Parathyroid adenoma (tissue), 2 donors: Measurements from ENCODE around the gene CADPS.

Experiments used
- H2AFZ ChIP-seq: fragments of 300-600 bp; sonication (generic); one replicate; pipeline ENCODE4 v1.7.0; 2017; ENCODE audit warnings: antibody characterized with exemption, mild to moderate bottlenecking
- H3K27ac ChIP-seq: fragments of 300-600 bp; sonication (generic); one replicate; pipeline ENCODE4 v1.7.0; 2017
- H3K27me3 ChIP-seq: fragments of 300-600 bp; sonication (generic); one replicate; pipeline ENCODE4 v1.7.0; 2017; ENCODE audit warnings: low read length; ENCODE audit not compliant: control insufficient read depth, insufficient read depth
- H3K36me3 ChIP-seq: fragments of 300-600 bp; sonication (generic); one replicate; pipeline ENCODE4 v1.7.0; 2017; ENCODE audit warnings: low read length; ENCODE audit not compliant: control insufficient read depth, insufficient read depth
- H3K4me1 ChIP-seq: fragments of 300-600 bp; sonication (generic); one replicate; pipeline ENCODE4 v1.7.0; 2017; ENCODE audit warnings: control low read depth
- H3K4me2 ChIP-seq: fragments of 300-600 bp; sonication (generic); one replicate; pipeline ENCODE4 v1.7.0; 2017; ENCODE audit warnings: low read length
- H3K4me3 ChIP-seq: fragments of 300-600 bp; sonication (generic); one replicate; pipeline ENCODE4 v1.7.0; 2017; ENCODE audit warnings: low read depth, low read length
- H3K79me2 ChIP-seq: fragments of 300-600 bp; sonication (generic); one replicate; pipeline ENCODE4 v1.7.0; 2017; ENCODE audit warnings: control low read depth
- H3K9ac ChIP-seq: fragments of 300-600 bp; sonication (generic); one replicate; pipeline ENCODE4 v1.7.0; 2017; ENCODE audit warnings: mild to moderate bottlenecking
- H3K9me3 ChIP-seq: fragments of 300-600 bp; sonication (generic); one replicate; pipeline ENCODE4 v1.7.0; 2017; ENCODE audit warnings: low read length; ENCODE audit not compliant: control insufficient read depth
- TF ChIP-seq, protein P1 (sequence below): fragments of 300-600 bp; sonication (generic); IDR thresholded peaks from one replicate; pipeline ENCODE4 v1.7.0; 2017; ENCODE audit warnings: antibody characterized with exemption, mild to moderate bottlenecking
- donor health status: primary hyperparathyroidism.

The CADPS gene

GRCh38 chr3:62605413-62606068 lies 269.7 kb downstream of the CADPS start:
- no peaks in the 10 kb centered on the region for H3K4me1 ChIP-seq
- H3K9me3 ChIP-seq, result no peaks in the 10 kb centered on the region
- H3K36me3 ChIP-seq, result no peaks in the 10 kb centered on the region
- H3K27ac ChIP-seq, result no peak overlapping the region
- no peaks in the 10 kb centered on the region for H3K27me3 ChIP-seq
- H3K4me3 ChIP-seq, result no peak overlapping the region
- no peak overlapping the region for H3K4me2 ChIP-seq
- H2AFZ ChIP-seq, result no peak overlapping the region
- no peak overlapping the region for H3K9ac ChIP-seq
- TF ChIP-seq, protein P1, sequence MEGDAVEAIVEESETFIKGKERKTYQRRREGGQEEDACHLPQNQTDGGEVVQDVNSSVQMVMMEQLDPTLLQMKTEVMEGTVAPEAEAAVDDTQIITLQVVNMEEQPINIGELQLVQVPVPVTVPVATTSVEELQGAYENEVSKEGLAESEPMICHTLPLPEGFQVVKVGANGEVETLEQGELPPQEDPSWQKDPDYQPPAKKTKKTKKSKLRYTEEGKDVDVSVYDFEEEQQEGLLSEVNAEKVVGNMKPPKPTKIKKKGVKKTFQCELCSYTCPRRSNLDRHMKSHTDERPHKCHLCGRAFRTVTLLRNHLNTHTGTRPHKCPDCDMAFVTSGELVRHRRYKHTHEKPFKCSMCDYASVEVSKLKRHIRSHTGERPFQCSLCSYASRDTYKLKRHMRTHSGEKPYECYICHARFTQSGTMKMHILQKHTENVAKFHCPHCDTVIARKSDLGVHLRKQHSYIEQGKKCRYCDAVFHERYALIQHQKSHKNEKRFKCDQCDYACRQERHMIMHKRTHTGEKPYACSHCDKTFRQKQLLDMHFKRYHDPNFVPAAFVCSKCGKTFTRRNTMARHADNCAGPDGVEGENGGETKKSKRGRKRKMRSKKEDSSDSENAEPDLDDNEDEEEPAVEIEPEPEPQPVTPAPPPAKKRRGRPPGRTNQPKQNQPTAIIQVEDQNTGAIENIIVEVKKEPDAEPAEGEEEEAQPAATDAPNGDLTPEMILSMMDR, result no peak
- H3K79me2 ChIP-seq, result no peaks in the 10 kb centered on the region

GRCh38 chr3:62604751-62605351 lies 270.4 kb downstream of the CADPS start:
- Histone ChIP-seq H2AFZ (no peak overlapping the region), H3K9me3 (no peaks in the 10 kb centered on the region), H3K4me1 (no peaks in the 10 kb centered on the region), H3K27me3 (no peaks in the 10 kb centered on the region), H3K27ac (no peak overlapping the region), H3K4me3 (no peak overlapping the region), H3K4me2 (no peak overlapping the region), H3K36me3 (no peaks in the 10 kb centered on the region), H3K79me2 (no peaks in the 10 kb centered on the region), H3K9ac (no peak overlapping the region)
- TF ChIP-seq, protein P1, result no peak

GRCh38 chr3:62604298-62604697 lies 270.9 kb downstream of the CADPS start:
- no peaks in the 10 kb centered on the region for H3K9me3 ChIP-seq
- H3K27ac ChIP-seq, result no peak overlapping the region

DNA sequence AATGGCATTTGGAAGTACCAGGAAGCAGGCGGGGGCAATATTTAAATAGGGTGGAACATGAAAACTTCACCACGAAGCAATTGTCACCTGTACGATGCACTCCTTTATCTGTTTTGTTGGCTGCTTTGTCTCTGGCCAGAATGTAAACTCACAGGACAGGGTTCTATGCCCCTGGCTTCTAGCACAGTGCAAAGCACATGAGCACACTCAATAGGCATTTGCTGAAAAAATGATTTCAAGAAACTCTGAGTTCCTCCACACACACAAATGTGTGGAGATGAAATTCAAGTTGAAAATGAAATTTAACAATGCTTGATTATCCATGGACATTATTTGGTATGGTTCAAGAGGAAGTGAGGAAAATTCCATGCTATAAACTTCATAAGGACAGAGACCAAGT lies 272.2 kb downstream of the CADPS start:
- H3K79me2 ChIP-seq, result no peaks in the 10 kb centered on the region
- no peak overlapping the region for H2AFZ ChIP-seq
- no peaks in the 10 kb centered on the region for H3K9me3 ChIP-seq
- TF ChIP-seq, protein P1, result no peak
- no peak overlapping the region for H3K9ac ChIP-seq
- no peaks in the 10 kb centered on the region for H3K4me1 ChIP-seq
- no peak overlapping the region for H3K4me2 ChIP-seq
- H3K27me3 ChIP-seq, result no peaks in the 10 kb centered on the region
- no peaks in the 10 kb centered on the region for H3K36me3 ChIP-seq
- H3K4me3 ChIP-seq, result no peak overlapping the region
- no peak overlapping the region for H3K27ac ChIP-seq

More at GRCh38 chr3:62604298-62604697, 270.9 kb downstream of the CADPS start:
- Histone ChIP-seq H3K4me2 (no peak overlapping the region), H3K4me1 (no peaks in the 10 kb centered on the region), H3K4me3 (no peak overlapping the region), H3K36me3 (no peaks in the 10 kb centered on the region), H3K27me3 (no peaks in the 10 kb centered on the region), H3K79me2 (no peaks in the 10 kb centered on the region), H3K9ac (no peak overlapping the region), H2AFZ (no peak overlapping the region)
- TF ChIP-seq, protein P1, result no peak
